ENCODE results near the gene RBP7.

GRCh38 chr1:10025354-10025753 is 28.3 kb downstream of the RBP7 start:
- TF ChIP-seq CTCF (conservative IDR thresholded peaks at IDR 0.05; ENCODE audit: low read depth, low read length) (no peak), EZH2phosphoT487 (IDR thresholded peaks at IDR 0.05; ENCODE audit: borderline replicate concordance, low read length) (no peak)
